Keratinocyte (primary cell): ENCODE results near the gene INVS. TPM values are rescaled to one million over a fixed set of nuclear protein-coding genes. Genes with fewer than 3 reads are reported as not detected.

Experiments
- DNase-seq: peaks from one replicate; pipeline ENCODE4 v3.0.0-alpha.2; 2011; ENCODE audit warnings: low read depth, missing footprints, low spot score
- FAIRE-seq: peaks from 2 replicates; lab custom pipeline; 2011; peaks lifted over from hg19 to GRCh38; lab: Jason Lieb, UNC
- H2AFZ ChIP-seq: 2 replicates; pipeline ENCODE4 v1.6.0; 2012; ENCODE audit warnings: low read length, control low read depth, inconsistent platforms; ENCODE audit not compliant: control insufficient read depth
- H3K27ac ChIP-seq: 2 replicates; pipeline ENCODE4 v1.5.1; 2011; ENCODE audit warnings: low read length; ENCODE audit not compliant: control insufficient read depth, insufficient read depth
- H3K27me3 ChIP-seq: 3 replicates; pipeline ENCODE4 v1.6.0; 2011; ENCODE audit warnings: low read length; ENCODE audit not compliant: control insufficient read depth, insufficient read depth; ENCODE audit errors: extremely low read depth
- H3K36me3 ChIP-seq, 2 experiments: 2 replicates in 1 of 2; 3 replicates in 1 of 2; pipeline ENCODE4 v1.5.1; 2011; ENCODE audit warnings: low read length in 2 of 2, mild to moderate bottlenecking in 1 of 2; ENCODE audit not compliant: control insufficient read depth in 2 of 2, insufficient read depth in 2 of 2; ENCODE audit errors: extremely low read depth in 1 of 2
- H3K4me1 ChIP-seq: 3 replicates; pipeline ENCODE4 v1.5.1; 2011; ENCODE audit warnings: low read length; ENCODE audit not compliant: control insufficient read depth, insufficient read depth; ENCODE audit errors: extremely low read depth
- H3K4me2 ChIP-seq: 3 replicates; pipeline ENCODE4 v1.6.0; 2011; ENCODE audit warnings: low read depth, low read length; ENCODE audit not compliant: control insufficient read depth, insufficient read depth; ENCODE audit errors: extremely low read depth
- H3K4me3 ChIP-seq, 3 experiments: fragments of 200-600 bp in 1 of 3; sonication (generic) in 1 of 3; 2 replicates in 2 of 3; 3 replicates in 1 of 3; pipeline ENCODE4 v1.5.1; 2011 to 2016; ENCODE audit warnings: low read length in 3 of 3, mild to moderate bottlenecking in 3 of 3, control low read depth in 2 of 3, inconsistent platforms in 1 of 3, low read depth in 1 of 3, mixed read lengths in 1 of 3, mixed run types in 1 of 3, moderate library complexity in 1 of 3; ENCODE audit not compliant: control insufficient read depth in 2 of 3, insufficient read depth in 2 of 3; ENCODE audit errors: extremely low read depth in 1 of 3
- H3K79me2 ChIP-seq: 2 replicates; pipeline ENCODE4 v1.6.0; 2012; ENCODE audit warnings: low read length; ENCODE audit not compliant: control insufficient read depth, insufficient read depth
- H3K9ac ChIP-seq: 3 replicates; pipeline ENCODE4 v1.6.0; 2011; ENCODE audit warnings: low read length; ENCODE audit not compliant: control insufficient read depth, insufficient read depth; ENCODE audit errors: extremely low read depth
- H3K9me1 ChIP-seq: 3 replicates; pipeline ENCODE4 v1.6.0; 2011; ENCODE audit warnings: low read length; ENCODE audit not compliant: control insufficient read depth, insufficient read depth; ENCODE audit errors: extremely low read depth
- H3K9me3 ChIP-seq: 2 replicates; pipeline ENCODE4 v1.5.1; 2012; ENCODE audit warnings: low read depth, low read length; ENCODE audit not compliant: control insufficient read depth
- H4K20me1 ChIP-seq: 3 replicates; pipeline ENCODE4 v1.6.0; 2011; ENCODE audit warnings: low read length; ENCODE audit not compliant: control insufficient read depth, insufficient read depth; ENCODE audit errors: extremely low read depth
- EZH2 ChIP-seq: IDR thresholded peaks from one replicate; pipeline ENCODE4 v1.6.1; 2012; ENCODE audit warnings: inconsistent platforms, mild to moderate bottlenecking, low read length, moderate library complexity
- dilution Hi-C: fragments of 300-500 bp; cut with MboI; formaldehyde crosslinking; loops from one replicate; pipeline ENCODE4 v1.7.0; 2020; ENCODE audit warnings: low sequenced_read_pairs; ENCODE audit not compliant: extremely low pct_ligation_motif_present
- polyA plus RNA-seq, 5 experiments: library from polyadenylated mRNA; depleted of rRNA in 3 of 5; stranded (reverse) in 3 of 5; stranded (forward) in 1 of 5; unstranded in 1 of 5; fragments of >200 nt; gene quantifications; 1 replicate in 1 of 5; 2 replicates in 3 of 5; 3 replicates in 1 of 5; pipeline versions ENCODE4 v1.2.1 to v1.2.3, GENCODE V29; 2011 to 2012; ENCODE audit warnings: missing spikeins in 2 of 5, low read depth in 1 of 5, low replicate concordance in 1 of 5
- TF ChIP-seq, protein P1 (sequence below), 3 experiments: IDR thresholded peaks in 1 of 3; conservative IDR thresholded peaks in 1 of 3; optimal IDR thresholded peaks in 1 of 3; 2 replicates in 2 of 3; 3 replicates in 1 of 3; pipeline versions ENCODE3 to v1.5.1; 2011; ENCODE audit warnings: low read length in 3 of 3, mild to moderate bottlenecking in 3 of 3, moderate library complexity in 2 of 3, control low read depth in 1 of 3, inconsistent platforms in 1 of 3; ENCODE audit not compliant: insufficient read depth in 2 of 3; ENCODE audit errors: extremely low read depth in 1 of 3

INVS gene
- polyA plus RNA-seq, 1 donor (not counting 4 experiments of a cell fraction or from before 2014, with no cell fraction given) = 21.1 TPM

GRCh38 chr9:100295240-100295639 lies 196.2 kb downstream of the INVS start:
- dilution Hi-C loops = no loop called here
- H3K4me2 ChIP-seq = no peak overlapping the region
- peaks cover 8 to 22% of the 10 kb centered on the region in 2 experiments for H3K36me3 ChIP-seq
- TF ChIP-seq, protein P1, sequence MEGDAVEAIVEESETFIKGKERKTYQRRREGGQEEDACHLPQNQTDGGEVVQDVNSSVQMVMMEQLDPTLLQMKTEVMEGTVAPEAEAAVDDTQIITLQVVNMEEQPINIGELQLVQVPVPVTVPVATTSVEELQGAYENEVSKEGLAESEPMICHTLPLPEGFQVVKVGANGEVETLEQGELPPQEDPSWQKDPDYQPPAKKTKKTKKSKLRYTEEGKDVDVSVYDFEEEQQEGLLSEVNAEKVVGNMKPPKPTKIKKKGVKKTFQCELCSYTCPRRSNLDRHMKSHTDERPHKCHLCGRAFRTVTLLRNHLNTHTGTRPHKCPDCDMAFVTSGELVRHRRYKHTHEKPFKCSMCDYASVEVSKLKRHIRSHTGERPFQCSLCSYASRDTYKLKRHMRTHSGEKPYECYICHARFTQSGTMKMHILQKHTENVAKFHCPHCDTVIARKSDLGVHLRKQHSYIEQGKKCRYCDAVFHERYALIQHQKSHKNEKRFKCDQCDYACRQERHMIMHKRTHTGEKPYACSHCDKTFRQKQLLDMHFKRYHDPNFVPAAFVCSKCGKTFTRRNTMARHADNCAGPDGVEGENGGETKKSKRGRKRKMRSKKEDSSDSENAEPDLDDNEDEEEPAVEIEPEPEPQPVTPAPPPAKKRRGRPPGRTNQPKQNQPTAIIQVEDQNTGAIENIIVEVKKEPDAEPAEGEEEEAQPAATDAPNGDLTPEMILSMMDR (optimal IDR thresholded peaks at IDR 0.05 in 1 of 3, IDR thresholded peaks at IDR 0.05 in 1 of 3, conservative IDR thresholded peaks at IDR 0.05 in 1 of 3; ENCODE audit: extremely low read depth in 1 of 3, insufficient read depth in 2 of 3, low read length in 3 of 3) = no peak
- no peak for TF ChIP-seq EZH2
- FAIRE-seq (no peak), DNase-seq (no peak)
- H3K9ac ChIP-seq = no peak overlapping the region
- no peaks in the 10 kb centered on the region for H3K9me3 ChIP-seq
- H3K27me3 ChIP-seq = no peaks in the 10 kb centered on the region
- H3K4me1 ChIP-seq = no peaks in the 10 kb centered on the region
- no peak overlapping the region for H2AFZ ChIP-seq
- no peak overlapping the region for H3K27ac ChIP-seq
- H3K4me3 ChIP-seq = no peak overlapping the region
- H4K20me1 ChIP-seq = no peaks in the 10 kb centered on the region
- H3K79me2 ChIP-seq = no peaks in the 10 kb centered on the region
- H3K9me1 ChIP-seq = no peaks in the 10 kb centered on the region

DNA sequence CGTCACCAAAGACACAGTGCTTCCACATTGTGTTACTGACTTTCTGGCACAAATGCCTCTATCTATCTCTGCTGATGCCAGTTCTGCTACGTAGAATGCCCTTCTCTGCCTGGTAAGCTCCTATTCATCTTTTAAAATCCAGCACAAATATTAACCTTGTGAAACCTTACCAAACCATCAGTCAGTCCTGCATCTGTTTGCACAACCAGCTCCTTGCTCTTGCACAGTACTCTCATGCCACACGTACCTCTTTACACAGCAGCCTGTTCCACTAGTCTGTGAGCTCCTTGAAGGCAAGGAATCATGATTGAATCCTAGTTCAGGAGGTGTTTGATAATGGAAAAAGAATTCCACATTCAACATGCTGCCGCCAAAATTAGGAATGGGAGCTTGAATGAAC lies 197.4 kb downstream of the INVS start:
- peaks cover 11 to 22% of the 10 kb centered on the region in 2 experiments for H3K36me3 ChIP-seq
- DNase-seq = no peak
- TF ChIP-seq EZH2 = no peak
- TF ChIP-seq, protein P1 (optimal IDR thresholded peaks at IDR 0.05 in 1 of 3, IDR thresholded peaks at IDR 0.05 in 1 of 3, conservative IDR thresholded peaks at IDR 0.05 in 1 of 3; ENCODE audit: extremely low read depth in 1 of 3, insufficient read depth in 2 of 3, low read length in 3 of 3) = no peak

More for the DNA sequence above, 197.4 kb downstream of the INVS start:
- FAIRE-seq = no peak
- Histone ChIP-seq H3K9me3 (no peaks in the 10 kb centered on the region), H2AFZ (no peak overlapping the region), H3K79me2 (no peaks in the 10 kb centered on the region), H3K27me3 (no peaks in the 10 kb centered on the region), H3K4me2 (no peak overlapping the region), H3K9me1 (no peaks in the 10 kb centered on the region), H3K4me3 (no peak overlapping the region), H4K20me1 (no peaks in the 10 kb centered on the region), H3K4me1 (no peaks in the 10 kb centered on the region), H3K27ac (no peak overlapping the region), H3K9ac (no peak overlapping the region)
- dilution Hi-C loops = no loop called here
